Erythroblast (primary cell): ENCODE measurements around the gene PDZD7.

Experiments
- GATA1 ChIP-seq: IDR thresholded peaks from 2 replicates; pipeline ENCODE4 v1.6.1; 2011; ENCODE audit warnings: low read depth, mild to moderate bottlenecking, control low read depth, low read length, moderate library complexity
- POLR2A ChIP-seq: IDR thresholded peaks from 2 replicates; pipeline ENCODE4 v1.6.1; 2011; ENCODE audit warnings: mild to moderate bottlenecking, low read length

DNA sequence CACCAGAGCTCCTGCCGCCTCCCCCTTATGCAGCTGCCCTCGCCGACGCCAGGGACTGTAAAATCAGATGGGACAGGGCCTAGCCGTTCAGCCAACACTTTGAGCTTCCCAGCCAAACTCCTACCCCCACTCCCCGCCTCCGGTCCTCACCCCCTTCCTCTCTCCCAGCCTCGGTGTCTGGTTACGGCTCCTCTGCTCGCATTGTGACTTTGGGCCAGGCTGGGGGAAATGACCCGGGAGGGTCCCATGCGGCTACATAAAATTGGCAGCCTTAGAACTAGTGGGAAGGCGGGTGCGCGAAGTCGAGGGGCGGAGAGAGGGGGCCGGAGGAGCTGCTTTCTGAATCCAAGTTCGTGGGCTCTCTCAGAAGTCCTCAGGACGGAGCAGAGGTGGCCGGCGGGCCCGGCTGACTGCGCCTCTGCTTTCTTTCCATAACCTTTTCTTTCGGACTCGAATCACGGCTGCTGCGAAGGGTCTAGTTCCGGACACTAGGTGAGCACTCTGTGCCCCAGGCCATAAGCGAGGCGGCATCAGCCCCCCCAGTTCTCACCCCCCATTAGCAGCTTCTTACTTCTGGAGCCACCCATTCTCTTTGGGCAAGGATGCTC is 30.8 kb upstream of the PDZD7 start, which contains the start of gene KAZALD1:
- TF ChIP-seq POLR2A (no peak), GATA1 (no peak)
